GM19468 (cell line): ENCODE results near the gene IGSF11.
"Not testable (repeated sequence)": the region's sequence is repeated elsewhere in the genome, so short reads cannot be mapped to it uniquely, and the experiment has no call there.

Source experiments
- ATAC-seq: cut with Tn5 transposase; IDR thresholded peaks from one replicate; pipeline ENCODE4 v1.9.1; 2021; ENCODE audit warnings: mild to moderate bottlenecking, moderate library complexity, moderate number of reproducible peaks; ENCODE audit not compliant: unreplicated experiment; ENCODE audit errors: extremely low read depth

The IGSF11 gene

GRCh38 chr3:118991775-118992174 lies 42.9 kb downstream of the IGSF11 start:
- ATAC-seq, result no peak

GRCh38 chr3:118990823-118991560 lies 43.7 kb downstream of the IGSF11 start:
- no peak for ATAC-seq

- no peak for ATAC-seq
These were observed 46.2 kb downstream of the IGSF11 start for GRCh38 chr3:118988198-118989130.

- ATAC-seq, result no peak
These were observed 47.2 kb downstream of the IGSF11 start for GRCh38 chr3:118987477-118987876.

- no peak for ATAC-seq
These were observed 47.9 kb downstream of the IGSF11 start for GRCh38 chr3:118986734-118987133.

GRCh38 chr3:118984699-118985098 lies 49.9 kb downstream of the IGSF11 start:
- no peak for ATAC-seq

- no peak for ATAC-seq
These were observed 53.0 kb downstream of the IGSF11 start for GRCh38 chr3:118981494-118982134.

GRCh38 chr3:118980832-118981231 lies 53.8 kb downstream of the IGSF11 start:
- no peak for ATAC-seq

GRCh38 chr3:118978393-118978758 lies 56.3 kb downstream of the IGSF11 start:
- ATAC-seq, result no peak

- no peak for ATAC-seq
These were observed 56.8 kb downstream of the IGSF11 start for GRCh38 chr3:118977671-118978392.

GRCh38 chr3:118977118-118977517 lies 57.5 kb downstream of the IGSF11 start:
- no peak for ATAC-seq

- ATAC-seq, result not testable (repeated sequence)
These were observed 59.2 kb downstream of the IGSF11 start for GRCh38 chr3:118975476-118975875.

- ATAC-seq, result no peak
These were observed 60.1 kb downstream of the IGSF11 start for GRCh38 chr3:118974356-118975097.

- ATAC-seq, result no peak
These were observed 61.6 kb downstream of the IGSF11 start for GRCh38 chr3:118973050-118973449.

- ATAC-seq, result no peak
These were observed 63.8 kb downstream of the IGSF11 start for GRCh38 chr3:118970819-118971218.

GRCh38 chr3:118968640-118969039 lies 66.0 kb downstream of the IGSF11 start:
- ATAC-seq, result no peak

- ATAC-seq, result no peak
These were observed 66.5 kb downstream of the IGSF11 start for GRCh38 chr3:118968111-118968510.

GRCh38 chr3:118966700-118967099 lies 67.9 kb downstream of the IGSF11 start:
- ATAC-seq, result no peak

- no peak for ATAC-seq
These were observed 70.9 kb downstream of the IGSF11 start for GRCh38 chr3:118963711-118964110.
